VCaP (cell line): Measurements from ENCODE around the gene TTLL8.

ENCODE experiments used
- H3K27ac ChIP-seq: fragments of 450-650 bp; 2 replicates; pipeline ENCODE4 v1.5.1; 2017
- TF ChIP-seq, protein P1 (sequence below): fragments of 450-650 bp; conservative IDR thresholded peaks from 2 replicates; pipeline ENCODE4 v1.5.1; 2017; ENCODE audit warnings: mild to moderate bottlenecking, moderate library complexity

Gene TTLL8

GRCh38 chr22:50035131-50035881, 22.8 kb downstream of the TTLL8 start:
- H3K27ac ChIP-seq: no peak overlapping the region
- TF ChIP-seq, protein P1, sequence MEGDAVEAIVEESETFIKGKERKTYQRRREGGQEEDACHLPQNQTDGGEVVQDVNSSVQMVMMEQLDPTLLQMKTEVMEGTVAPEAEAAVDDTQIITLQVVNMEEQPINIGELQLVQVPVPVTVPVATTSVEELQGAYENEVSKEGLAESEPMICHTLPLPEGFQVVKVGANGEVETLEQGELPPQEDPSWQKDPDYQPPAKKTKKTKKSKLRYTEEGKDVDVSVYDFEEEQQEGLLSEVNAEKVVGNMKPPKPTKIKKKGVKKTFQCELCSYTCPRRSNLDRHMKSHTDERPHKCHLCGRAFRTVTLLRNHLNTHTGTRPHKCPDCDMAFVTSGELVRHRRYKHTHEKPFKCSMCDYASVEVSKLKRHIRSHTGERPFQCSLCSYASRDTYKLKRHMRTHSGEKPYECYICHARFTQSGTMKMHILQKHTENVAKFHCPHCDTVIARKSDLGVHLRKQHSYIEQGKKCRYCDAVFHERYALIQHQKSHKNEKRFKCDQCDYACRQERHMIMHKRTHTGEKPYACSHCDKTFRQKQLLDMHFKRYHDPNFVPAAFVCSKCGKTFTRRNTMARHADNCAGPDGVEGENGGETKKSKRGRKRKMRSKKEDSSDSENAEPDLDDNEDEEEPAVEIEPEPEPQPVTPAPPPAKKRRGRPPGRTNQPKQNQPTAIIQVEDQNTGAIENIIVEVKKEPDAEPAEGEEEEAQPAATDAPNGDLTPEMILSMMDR: no peak

DNA sequence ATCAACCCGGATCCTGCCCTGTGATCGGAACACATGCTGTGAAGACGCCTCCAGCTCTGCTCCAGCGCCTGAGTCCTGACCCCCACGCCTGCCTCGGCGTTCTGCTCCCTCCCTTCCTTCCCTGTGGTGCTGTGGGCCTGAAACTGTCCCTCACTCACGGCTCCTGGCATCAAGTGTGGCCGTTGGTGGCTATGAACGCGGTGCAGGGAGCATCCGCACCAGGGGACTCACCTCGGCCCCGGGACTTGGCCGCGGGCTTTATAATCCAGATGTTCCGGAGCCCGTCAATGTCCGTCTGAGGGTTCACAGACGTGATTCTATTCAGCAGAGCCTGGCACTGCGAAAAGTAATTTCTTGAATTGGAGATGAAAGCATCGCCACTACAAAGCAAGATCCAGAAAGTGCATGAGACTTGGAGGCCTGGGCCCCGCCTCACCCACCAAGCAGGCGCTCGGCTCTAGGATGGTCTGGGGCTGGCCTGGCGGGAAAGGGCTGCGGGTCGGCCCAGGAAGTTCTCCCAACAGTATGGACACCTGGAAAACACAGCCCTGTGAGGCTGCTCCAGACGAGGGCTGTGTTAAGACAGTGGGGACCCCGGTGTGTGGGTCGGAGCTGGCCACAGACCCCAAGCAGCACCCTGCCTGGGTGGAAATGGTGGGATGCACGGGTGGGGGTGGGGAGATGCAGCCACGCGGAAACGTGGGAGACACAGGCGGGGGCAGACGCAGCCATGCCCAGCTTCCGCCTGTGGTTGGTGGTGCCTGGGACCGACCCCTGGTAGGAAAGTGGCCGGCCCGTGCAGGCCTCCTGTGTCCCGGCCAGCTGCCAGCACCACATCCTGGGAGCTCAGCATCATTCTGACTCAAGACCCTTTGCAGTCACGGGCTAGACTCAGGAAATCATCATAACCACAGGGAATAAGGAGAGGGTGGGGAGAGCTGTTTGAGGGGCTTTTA, 23.7 kb downstream of the TTLL8 start:
- TF ChIP-seq, protein P1: no peak
- H3K27ac ChIP-seq: no peak overlapping the region

GRCh38 chr22:50032941-50033601, 25.0 kb downstream of the TTLL8 start:
- TF ChIP-seq, protein P1: no peak
- no peak overlapping the region for H3K27ac ChIP-seq

- H3K27ac ChIP-seq: no peak overlapping the region
- TF ChIP-seq, protein P1: no peak
Observed at GRCh38 chr22:50032109-50032871, 25.8 kb downstream of the TTLL8 start.

GRCh38 chr22:50031189-50032091, 26.7 kb downstream of the TTLL8 start:
- TF ChIP-seq, protein P1: no peak
- no peak overlapping the region for H3K27ac ChIP-seq

DNA sequence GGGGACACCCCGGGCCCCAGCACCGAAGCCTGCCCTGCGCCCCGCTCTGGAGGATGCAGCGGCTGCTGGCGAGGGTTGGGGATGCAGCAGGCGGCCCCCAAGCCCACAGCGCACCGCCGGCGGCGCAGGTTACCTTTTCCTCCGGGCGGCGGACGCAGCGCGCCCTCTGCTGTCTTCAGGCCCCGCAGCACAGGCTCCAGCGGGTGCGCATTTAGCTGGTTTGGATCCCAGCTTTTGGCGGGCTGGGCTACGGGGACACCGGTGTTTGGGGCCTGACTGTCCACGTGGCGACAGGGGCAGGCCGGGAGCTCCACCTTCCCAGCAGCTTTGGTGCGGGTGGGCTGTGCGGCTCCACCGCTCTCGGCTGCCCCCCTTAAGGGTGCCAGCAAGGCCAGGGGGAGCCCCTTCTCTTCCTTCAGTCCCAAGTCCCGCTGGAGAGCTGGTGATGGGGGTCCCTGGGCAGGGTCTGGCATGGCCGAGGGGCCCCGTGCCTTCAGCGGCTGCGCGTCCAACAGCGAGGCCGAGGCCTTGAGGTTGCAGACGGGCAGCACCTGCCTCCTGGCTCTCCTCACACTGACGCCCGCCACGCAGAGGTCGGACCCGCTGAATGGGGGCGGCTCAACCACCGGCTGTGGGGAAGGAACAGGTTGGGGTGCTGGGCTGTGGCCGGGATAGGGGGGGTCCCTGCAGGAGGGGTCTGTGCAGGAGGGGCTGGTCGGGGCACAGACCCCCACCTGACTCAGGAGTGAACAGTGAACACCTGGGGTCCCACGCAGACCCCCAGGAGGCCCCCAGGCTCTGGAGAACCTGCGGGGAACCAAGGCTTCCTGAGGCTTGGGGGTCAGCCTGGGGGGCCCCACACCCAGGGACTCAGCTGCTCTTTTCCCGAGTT, 27.6 kb downstream of the TTLL8 start:
- TF ChIP-seq, protein P1: peak; percentile 87
- no peak overlapping the region for H3K27ac ChIP-seq
